B cell (primary cell): ENCODE results near the gene DYNC1I1. TPM values are rescaled to one million over a fixed set of nuclear protein-coding genes. Genes with fewer than 3 reads are reported as not detected.

Source experiments
- ATAC-seq: fragments of 200-7000 bp; cut with Tn5 transposase; one replicate; pipeline ENCODE4 v1.10.0; 2021; ENCODE audit warnings: low read depth, mild to moderate bottlenecking, moderate number of reproducible peaks, moderate library complexity
- CTCF ChIA-PET: fragments of 350-600 bp; sonication (Branson Sonifier 250); formaldehyde crosslinking; loops from one replicate; lab custom pipeline; 2021; ENCODE audit warnings: antibody characterized with exemption, inconsistent platforms; lab: Charles Lee
- POLR2A ChIA-PET: fragments of 350-600 bp; sonication (Branson Sonifier 250); formaldehyde crosslinking; loops from one replicate; lab custom pipeline; 2021; ENCODE audit warnings: antibody characterized with exemption; lab: Charles Lee
- DNase-seq: peaks from one replicate; pipeline ENCODE4 v3.0.0; 2013
- H2AFZ ChIP-seq: 2 replicates; pipeline ENCODE4 v1.6.1; 2012; ENCODE audit warnings: mild to moderate bottlenecking, low read depth, low read length; ENCODE audit not compliant: insufficient read depth, poor library complexity, severe bottlenecking
- H3K27ac ChIP-seq, 2 donors: 1 replicate in 1 of 2; 2 replicates in 1 of 2; pipeline ENCODE4 v1.5.1; 2012 to 2013; ENCODE audit warnings: low read length in 2 of 2, mild to moderate bottlenecking in 2 of 2, moderate library complexity in 1 of 2
- H3K27me3 ChIP-seq, 4 experiments: fragments of 200-600 bp in 1 of 4; sonication (generic) in 1 of 4; replicated peaks in 1 of 4; 1 replicate in 2 of 4; 2 replicates in 2 of 4; pipeline versions ENCODE4 v1.6.1 to v1.7.0; 2013 to 2016; ENCODE audit warnings: low read length in 3 of 4, mild to moderate bottlenecking in 2 of 4, mixed read lengths in 1 of 4, moderate library complexity in 1 of 4; ENCODE audit not compliant: insufficient read depth in 4 of 4, control insufficient read depth in 3 of 4; ENCODE audit errors: control extremely low read depth in 1 of 4
- H3K36me3 ChIP-seq, 2 experiments: replicated peaks in 1 of 2; 1 replicate in 1 of 2; 2 replicates in 1 of 2; pipeline versions ENCODE4 v1.6.1 to v1.7.1; 2013; ENCODE audit warnings: low read length in 1 of 2; ENCODE audit not compliant: insufficient read depth in 2 of 2, control insufficient read depth in 1 of 2; ENCODE audit errors: control extremely low read depth in 1 of 2, extremely low read depth in 1 of 2
- H3K4me1 ChIP-seq, 2 donors: fragments of 200-600 bp in 1 of 2; sonication (generic) in 1 of 2; 1 replicate in 1 of 2; 2 replicates in 1 of 2; pipeline versions ENCODE4 v1.5.1 to v1.6.1; 2013 to 2017; ENCODE audit warnings: low read length in 2 of 2; ENCODE audit not compliant: control insufficient read depth in 2 of 2, insufficient read depth in 2 of 2
- H3K4me2 ChIP-seq: replicated peaks from 2 replicates; pipeline ENCODE3; 2012; ENCODE audit warnings: mild to moderate bottlenecking, low read depth, low read length; ENCODE audit not compliant: poor library complexity, severe bottlenecking
- H3K4me3 ChIP-seq, 5 experiments: fragments of 200-600 bp in 1 of 5; sonication (generic) in 1 of 5; 1 replicate in 3 of 5; 2 replicates in 2 of 5; pipeline versions ENCODE4 v1.5.1 to v1.7.0; 2011 to 2016; ENCODE audit warnings: low read length in 4 of 5, mild to moderate bottlenecking in 4 of 5, low read depth in 2 of 5, control low read depth in 1 of 5, moderate library complexity in 1 of 5; ENCODE audit not compliant: insufficient read depth in 1 of 5; ENCODE audit errors: control extremely low read depth in 1 of 5, extremely low read depth in 1 of 5
- H3K79me2 ChIP-seq: fragments of 200-600 bp; sonication (generic); one replicate; pipeline ENCODE4 v1.6.0; 2016; ENCODE audit warnings: low read length; ENCODE audit not compliant: control insufficient read depth, insufficient read depth
- H3K9ac ChIP-seq: fragments of 200-600 bp; sonication (generic); 2 replicates; pipeline ENCODE4 v1.6.1; 2017; ENCODE audit warnings: mild to moderate bottlenecking, low read length, moderate library complexity
- H3K9me3 ChIP-seq, 3 donors: one replicate each; pipeline versions ENCODE4 v1.6.1 to v1.7.1; 2013; ENCODE audit warnings: low read length in 2 of 3; ENCODE audit not compliant: control insufficient read depth in 2 of 3, insufficient read depth in 1 of 3; ENCODE audit errors: control extremely low read depth in 1 of 3
- H4K20me1 ChIP-seq: 2 replicates; pipeline ENCODE4 v1.6.0; 2012; ENCODE audit warnings: mild to moderate bottlenecking, low read length; ENCODE audit not compliant: insufficient read depth, control insufficient read depth, poor library complexity, severe bottlenecking
- H3K27ac Mint-ChIP-seq: one replicate; pipeline ENCODE4 v1.8.0; 2021; ENCODE audit warnings: mixed read lengths
- H3K27me3 Mint-ChIP-seq: one replicate; pipeline ENCODE4 v1.8.0; 2021; ENCODE audit warnings: mixed read lengths
- H3K4me1 Mint-ChIP-seq: one replicate; pipeline ENCODE4 v1.8.0; 2021; ENCODE audit warnings: mixed read lengths
- H3K4me3 Mint-ChIP-seq: one replicate; pipeline ENCODE4 v1.8.0; 2021; ENCODE audit warnings: mixed read lengths
- H3K9me3 Mint-ChIP-seq: one replicate; pipeline ENCODE4 v1.8.0; 2022; ENCODE audit warnings: mixed read lengths; ENCODE audit not compliant: insufficient read depth
- CTCF ChIP-seq: fragments of 200-600 bp; IDR thresholded peaks from one replicate; pipeline ENCODE4 v1.8.0; 2022; ENCODE audit warnings: antibody characterized with exemption, mild to moderate bottlenecking
- EZH2 ChIP-seq: IDR thresholded peaks from 2 replicates; pipeline ENCODE4 v1.6.1; 2012; ENCODE audit warnings: borderline replicate concordance, low read depth, mild to moderate bottlenecking, moderate library complexity, low read length; ENCODE audit not compliant: insufficient read depth, poor library complexity, severe bottlenecking
- WGBS: methylation state at CpG from one replicate; pipeline ENCODE4 v1.1.5; 2013; ENCODE audit warnings: missing lambda C conversion rate; ENCODE audit not compliant: insufficient coverage; 5-methylcytosine and 5-hydroxymethylcytosine counted together
- intact Hi-C: fragments of 100-400 bp; cut with micrococcal nuclease; formaldehyde crosslinking; loops from one replicate; pipeline ENCODE4 v1.10.0; 2022
- polyA plus RNA-seq: library from polyadenylated mRNA; depleted of rRNA; stranded (reverse); fragments of >200 nt; gene quantifications from 2 replicates; pipeline ENCODE4 v1.2.3, GENCODE V29; 2012
- total RNA-seq, 2 donors: library from RNA; stranded (reverse); fragments of 120-200 nt in 1 of 2; gene quantifications; 1 replicate in 1 of 2; 2 replicates in 1 of 2; pipeline versions ENCODE4 v1.2.3 to v1.2.4, GENCODE V29; 2013 to 2022

Gene DYNC1I1
- total and polyA plus RNA-seq, 2 donors (not counting 1 experiment from before 2014, with no cell fraction given), result not detected

- no peaks in the 10 kb centered on the region for H4K20me1 ChIP-seq
- ChIA-PET CTCF (no interaction called here), POLR2A (no interaction called here)
- H3K27me3 Mint-ChIP-seq, result peaks cover 7% of the 10 kb centered on the region
- H2AFZ ChIP-seq, result no peak overlapping the region
- H3K9me3 ChIP-seq, result no peaks in the 10 kb centered on the region
- H3K4me1 ChIP-seq, result no peaks in the 10 kb centered on the region
- no peak overlapping the region for H3K9ac ChIP-seq
- no peak overlapping the region for H3K27ac Mint-ChIP-seq
- H3K36me3 ChIP-seq, result no peaks in the 10 kb centered on the region
- no peak overlapping the region for H3K4me3 Mint-ChIP-seq
- no peaks in the 10 kb centered on the region for H3K79me2 ChIP-seq
- H3K27me3 ChIP-seq, result no peaks in the 10 kb centered on the region
- WGBS, result no CpG with 5 or more reads among the region's 4 CpGs
- no peaks in the 10 kb centered on the region for H3K4me1 Mint-ChIP-seq
- H3K27ac ChIP-seq, result no peak overlapping the region
- no peak overlapping the region for H3K4me3 ChIP-seq
- H3K9me3 Mint-ChIP-seq, result no peaks in the 10 kb centered on the region
- TF ChIP-seq EZH2, result no peak
- TF ChIP-seq CTCF, result no peak
- intact Hi-C loops, result no loop called here
- no peak for DNase-seq
- no peak for ATAC-seq
- H3K4me2 ChIP-seq, result no peak overlapping the region
Observed at GRCh38 chr7:96021568-96021967, 249.2 kb downstream of the DYNC1I1 start.

- H3K4me1 ChIP-seq, result no peaks in the 10 kb centered on the region
- no peaks in the 10 kb centered on the region for H3K9me3 ChIP-seq
- no peak overlapping the region for H3K9ac ChIP-seq
- H3K79me2 ChIP-seq, result no peaks in the 10 kb centered on the region
- POLR2A ChIA-PET, result no interaction called here
- H3K4me2 ChIP-seq, result no peak overlapping the region
- H3K27me3 Mint-ChIP-seq, result peaks cover 8% of the 10 kb centered on the region
- no peak overlapping the region for H3K27ac ChIP-seq
- H3K36me3 ChIP-seq, result no peaks in the 10 kb centered on the region
- no peak for DNase-seq
- no peaks in the 10 kb centered on the region for H4K20me1 ChIP-seq
- CTCF ChIA-PET, result no interaction called here
- H3K27me3 ChIP-seq, result no peaks in the 10 kb centered on the region
- ATAC-seq, result no peak
- no peak overlapping the region for H3K4me3 Mint-ChIP-seq
- H3K27ac Mint-ChIP-seq, result no peak overlapping the region
- H3K4me3 ChIP-seq, result no peak overlapping the region
- WGBS, result 71% methylated on average over 1 of the region's 3 CpGs
- TF ChIP-seq EZH2, result no peak
- TF ChIP-seq CTCF, result no peak
- no peaks in the 10 kb centered on the region for H3K9me3 Mint-ChIP-seq
- no peak overlapping the region for H2AFZ ChIP-seq
- intact Hi-C loops, result no loop called here
- no peaks in the 10 kb centered on the region for H3K4me1 Mint-ChIP-seq
Observed at GRCh38 chr7:96023387-96023786, 251.0 kb downstream of the DYNC1I1 start.
